NT2/D1 (cell line): ENCODE results near the gene KCNA4.

Experiments used
- DNase-seq: peaks from one replicate; pipeline ENCODE4 v3.0.0-alpha.2; 2011; ENCODE audit warnings: low read depth, low spot score
- H3K27me3 ChIP-seq: 2 replicates; pipeline ENCODE4 v1.6.0; 2011; ENCODE audit warnings: mild to moderate bottlenecking; ENCODE audit not compliant: insufficient read length, insufficient read depth
- H3K36me3 ChIP-seq: 2 replicates; pipeline ENCODE4 v1.6.1; 2011; ENCODE audit warnings: mild to moderate bottlenecking, low read length, mixed read lengths; ENCODE audit not compliant: insufficient read depth, insufficient read length
- H3K4me1 ChIP-seq: 2 replicates; pipeline ENCODE4 v1.5.1; 2011; ENCODE audit not compliant: insufficient read depth, insufficient read length
- H3K4me3 ChIP-seq: 2 replicates; pipeline ENCODE4 v1.5.1; 2011; ENCODE audit warnings: low read depth; ENCODE audit not compliant: insufficient read length
- H3K9ac ChIP-seq: 2 replicates; pipeline ENCODE4 v1.6.0; 2011; ENCODE audit warnings: low read depth; ENCODE audit not compliant: insufficient read length
- H3K9me3 ChIP-seq: 2 replicates; pipeline ENCODE4 v1.5.1; 2011; ENCODE audit warnings: mild to moderate bottlenecking, low read length; ENCODE audit not compliant: insufficient read depth
- SUZ12 ChIP-seq: IDR thresholded peaks from 2 replicates; pipeline ENCODE4 v1.6.1; 2011; ENCODE audit not compliant: insufficient read length, insufficient read depth; ENCODE audit errors: extremely low read depth
- YY1 ChIP-seq: IDR thresholded peaks from 2 replicates; pipeline ENCODE4 v1.6.1; 2011; ENCODE audit not compliant: insufficient read length, insufficient read depth
- ZNF274 ChIP-seq: IDR thresholded peaks from 2 replicates; pipeline ENCODE4 v1.6.1; 2011; ENCODE audit warnings: mild to moderate bottlenecking, low read depth, low read length

KCNA4 gene

DNA sequence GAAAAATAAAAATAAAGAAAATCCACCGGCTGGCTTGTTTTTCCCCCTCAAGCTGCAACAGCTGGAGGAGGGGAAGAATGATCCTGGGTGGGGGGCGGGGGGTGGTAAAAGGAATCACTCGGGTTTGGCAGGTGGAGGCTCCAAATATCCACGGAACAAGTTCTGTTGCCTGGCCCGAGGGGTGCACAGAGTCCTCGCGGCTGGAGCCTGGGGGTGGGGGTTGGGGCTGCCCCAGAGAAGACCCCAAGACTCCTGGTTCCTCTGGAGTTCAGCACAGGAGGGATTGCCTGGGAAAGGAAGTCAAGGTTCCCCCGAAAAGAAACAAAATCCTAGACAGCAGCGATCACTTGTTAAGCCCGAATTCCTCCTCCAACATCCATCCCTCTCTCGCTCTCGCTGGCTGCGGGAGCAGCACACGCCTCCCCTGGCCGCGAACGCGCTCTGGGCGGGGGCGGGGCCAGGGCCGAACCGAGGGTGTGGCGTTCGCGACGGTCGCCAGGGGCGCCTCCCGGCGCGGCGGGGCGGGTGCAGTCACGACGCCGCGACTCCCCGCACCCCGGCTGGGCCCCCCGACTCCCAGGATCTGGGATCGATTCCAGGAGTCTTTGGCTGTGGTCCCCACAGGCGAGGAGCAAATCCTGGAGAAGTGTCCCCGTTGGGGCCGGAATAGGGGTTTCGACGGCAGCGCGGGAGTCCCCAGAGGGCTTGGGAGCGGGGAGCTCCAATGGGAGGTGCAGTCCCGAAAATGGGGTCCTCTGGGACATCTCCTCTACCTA is at the start of gene KCNA4:
Gene KCNA4 (minus strand): TSS at position 443 of the 776 bp plus-strand sequence. CDS start 4,352 bp downstream, outside the sequence.
- Histone ChIP-seq H3K36me3 (no peaks in the 10 kb centered on the region), H3K9ac (peak within 1 kb of the TSS; percentile 21), H3K9me3 (no peaks in the 10 kb centered on the region), H3K27me3 (peaks cover 100% of the 10 kb centered on the region), H3K4me1 (no peaks in the 10 kb centered on the region), H3K4me3 (peak within 1 kb of the TSS; percentile 32)
- TF ChIP-seq ZNF274 (no peak), SUZ12 (peak; percentile 32), YY1 (no peak)
- DNase-seq: peak; percentile 33

DNA sequence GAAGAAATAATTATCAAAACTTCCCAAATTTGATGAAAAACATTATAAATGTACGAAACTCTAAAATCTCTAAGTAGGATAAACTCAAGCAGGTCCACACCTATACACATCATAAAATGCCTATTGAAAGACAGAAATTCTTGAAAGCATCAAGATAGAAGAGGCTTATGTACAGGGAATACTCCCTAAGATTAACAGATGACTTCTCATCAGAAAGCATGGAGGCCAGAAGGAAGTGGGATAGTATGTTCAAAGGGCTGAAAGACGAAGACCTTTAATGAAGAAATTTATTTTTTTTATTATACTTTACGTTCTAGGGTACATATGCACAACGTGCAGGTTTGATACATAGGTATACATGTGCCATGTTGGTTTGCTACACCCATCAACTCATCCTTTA is 45.3 kb upstream of the KCNA4 start:
- Histone ChIP-seq H3K9ac (no peak overlapping the region), H3K27me3 (no peaks in the 10 kb centered on the region), H3K4me1 (no peaks in the 10 kb centered on the region), H3K36me3 (no peaks in the 10 kb centered on the region), H3K9me3 (no peaks in the 10 kb centered on the region), H3K4me3 (no peak overlapping the region)
- DNase-seq: no peak
- TF ChIP-seq SUZ12 (no peak), ZNF274 (no peak), YY1 (no peak)

DNA sequence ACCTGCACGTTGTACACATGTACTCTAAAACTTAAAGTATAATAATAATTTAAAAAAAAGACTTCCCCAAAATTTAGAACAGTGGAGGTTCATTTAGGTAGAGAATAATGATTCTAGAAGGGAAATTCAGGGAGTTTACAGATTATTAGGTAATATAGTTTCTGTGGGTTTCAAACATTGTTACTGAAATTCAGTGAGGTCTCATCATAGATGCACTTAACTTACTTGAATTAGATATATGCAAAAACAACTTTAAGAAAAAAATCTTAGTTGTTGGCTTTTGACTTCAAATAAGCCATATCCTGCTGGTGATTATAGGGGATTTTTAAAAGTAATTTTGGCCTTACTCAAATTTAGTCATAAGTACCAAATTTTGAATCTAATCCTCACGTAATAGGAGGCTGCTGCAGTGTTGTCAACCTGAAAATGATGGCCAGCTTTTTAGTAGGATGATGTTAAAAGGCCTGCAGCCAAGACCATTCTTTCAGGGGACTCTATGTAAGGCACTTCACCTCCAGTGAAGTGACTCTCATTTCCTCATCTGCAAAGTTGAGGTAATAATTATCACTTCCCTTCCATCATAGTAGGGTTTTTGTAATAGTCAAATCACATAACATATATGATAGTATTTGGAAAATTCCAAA is 42.5 kb upstream of the KCNA4 start:
- DNase-seq: no peak
- TF ChIP-seq ZNF274: no peak
- no peaks in the 10 kb centered on the region for H3K36me3 ChIP-seq

DNA sequence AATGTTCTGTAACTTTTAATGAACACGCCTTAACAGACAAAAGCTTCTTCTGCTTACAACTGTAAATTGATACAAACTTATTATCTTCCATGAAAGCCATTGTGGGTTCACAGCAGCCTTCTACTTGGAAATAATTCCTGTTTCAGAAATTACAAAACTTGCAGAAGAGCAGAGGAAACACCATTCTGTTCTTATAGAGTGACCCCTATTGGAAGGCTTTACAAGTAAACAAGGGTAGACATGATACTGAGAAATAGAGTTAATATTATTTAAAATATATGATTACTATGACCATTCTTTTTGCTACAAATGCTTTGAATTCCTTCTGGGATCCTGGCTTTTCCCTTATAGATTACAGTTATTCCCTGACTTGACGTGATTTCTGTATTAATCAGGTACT is 32.4 kb upstream of the KCNA4 start:
- H3K36me3 ChIP-seq: no peaks in the 10 kb centered on the region
- peaks cover 20% of the 10 kb centered on the region for H3K27me3 ChIP-seq
- H3K9ac ChIP-seq: no peak overlapping the region
- TF ChIP-seq ZNF274: no peak
- TF ChIP-seq SUZ12: no peak
- no peak overlapping the region for H3K4me3 ChIP-seq
- no peaks in the 10 kb centered on the region for H3K9me3 ChIP-seq
- DNase-seq: no peak
- no peaks in the 10 kb centered on the region for H3K4me1 ChIP-seq

More for the DNA sequence above, 42.5 kb upstream of the KCNA4 start:
- Histone ChIP-seq H3K27me3 (no peaks in the 10 kb centered on the region), H3K9me3 (no peaks in the 10 kb centered on the region), H3K4me3 (no peak overlapping the region), H3K9ac (no peak overlapping the region), H3K4me1 (no peaks in the 10 kb centered on the region)

GRCh38 chr11:30046578-30046945 is 29.7 kb upstream of the KCNA4 start:
- H3K4me1 ChIP-seq: no peaks in the 10 kb centered on the region
- H3K9me3 ChIP-seq: no peaks in the 10 kb centered on the region
- TF ChIP-seq SUZ12: no peak
- no peak for TF ChIP-seq YY1
- no peak for TF ChIP-seq ZNF274
- H3K4me3 ChIP-seq: no peak overlapping the region
- H3K36me3 ChIP-seq: no peaks in the 10 kb centered on the region
- DNase-seq: no peak
- peaks cover 44% of the 10 kb centered on the region for H3K27me3 ChIP-seq
- H3K9ac ChIP-seq: no peak overlapping the region

DNA sequence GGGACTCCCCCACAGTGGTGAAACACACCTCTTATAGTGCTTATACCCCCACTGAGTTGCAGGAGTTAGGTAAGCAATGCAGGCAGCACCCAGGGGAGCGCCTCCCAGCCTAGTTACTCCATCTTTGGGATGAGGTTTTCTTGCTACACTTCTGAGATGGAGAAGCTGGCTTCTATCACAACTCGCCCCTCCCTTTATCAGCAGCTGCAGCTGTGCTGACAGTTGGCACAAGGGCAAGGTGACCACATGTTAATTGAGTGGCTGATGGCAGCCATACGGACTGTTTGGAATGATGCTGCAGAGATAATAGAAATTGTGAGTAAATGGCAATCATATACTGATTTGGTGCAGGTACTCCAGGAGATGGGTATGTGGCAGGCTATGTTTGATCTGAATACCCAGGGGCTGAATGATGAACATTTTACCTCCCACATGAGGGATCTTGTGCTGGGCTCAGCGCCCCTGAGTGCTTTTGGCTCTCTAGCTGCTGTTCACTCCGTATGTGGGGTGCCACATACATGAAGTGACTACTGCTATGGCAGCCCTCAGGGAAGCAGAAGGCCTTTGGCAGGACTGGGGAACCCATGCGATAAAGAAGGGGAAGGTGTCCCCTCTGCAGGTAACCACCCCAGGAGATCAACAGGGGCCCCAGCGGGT is 29.2 kb upstream of the KCNA4 start:
- H3K4me3 ChIP-seq: no peak overlapping the region
- no peaks in the 10 kb centered on the region for H3K4me1 ChIP-seq
- H3K27me3 ChIP-seq: peaks cover 50% of the 10 kb centered on the region
- no peak for DNase-seq
- no peaks in the 10 kb centered on the region for H3K36me3 ChIP-seq
- H3K9me3 ChIP-seq: no peaks in the 10 kb centered on the region
- H3K9ac ChIP-seq: no peak overlapping the region
- TF ChIP-seq ZNF274 (no peak), YY1 (no peak), SUZ12 (no peak)

GRCh38 chr11:30045144-30045543 is 28.3 kb upstream of the KCNA4 start:
- DNase-seq: no peak
- H3K9me3 ChIP-seq: no peaks in the 10 kb centered on the region
- H3K4me1 ChIP-seq: no peaks in the 10 kb centered on the region
- no peak for TF ChIP-seq ZNF274
- no peak for TF ChIP-seq SUZ12
- no peak for TF ChIP-seq YY1
- H3K27me3 ChIP-seq: peaks cover 57% of the 10 kb centered on the region
- H3K4me3 ChIP-seq: no peak overlapping the region
- no peak overlapping the region for H3K9ac ChIP-seq
- no peaks in the 10 kb centered on the region for H3K36me3 ChIP-seq
